Rectal smooth muscle tissue (tissue), 1 donor: Measurements from ENCODE around the gene LHX3.

Experiments used
- H3K27ac ChIP-seq: one replicate; pipeline ENCODE4 v1.7.0; 2013; ENCODE audit warnings: low read depth, low read length, inconsistent platforms
- H3K27me3 ChIP-seq: one replicate; pipeline ENCODE4 v1.7.0; 2013; ENCODE audit warnings: low read length; ENCODE audit not compliant: control insufficient read depth, insufficient read depth
- H3K36me3 ChIP-seq: one replicate; pipeline ENCODE4 v1.7.0; 2013; ENCODE audit warnings: low read length; ENCODE audit not compliant: control insufficient read depth, insufficient read depth
- H3K4me1 ChIP-seq: one replicate; pipeline ENCODE4 v1.7.0; 2013; ENCODE audit warnings: low read length; ENCODE audit not compliant: control insufficient read depth, insufficient read depth
- H3K4me3 ChIP-seq: one replicate; pipeline ENCODE4 v1.7.0; 2013; ENCODE audit warnings: low read length
- H3K9ac ChIP-seq: one replicate; pipeline ENCODE4 v1.7.0; 2013; ENCODE audit warnings: low read length

LHX3 gene

DNA sequence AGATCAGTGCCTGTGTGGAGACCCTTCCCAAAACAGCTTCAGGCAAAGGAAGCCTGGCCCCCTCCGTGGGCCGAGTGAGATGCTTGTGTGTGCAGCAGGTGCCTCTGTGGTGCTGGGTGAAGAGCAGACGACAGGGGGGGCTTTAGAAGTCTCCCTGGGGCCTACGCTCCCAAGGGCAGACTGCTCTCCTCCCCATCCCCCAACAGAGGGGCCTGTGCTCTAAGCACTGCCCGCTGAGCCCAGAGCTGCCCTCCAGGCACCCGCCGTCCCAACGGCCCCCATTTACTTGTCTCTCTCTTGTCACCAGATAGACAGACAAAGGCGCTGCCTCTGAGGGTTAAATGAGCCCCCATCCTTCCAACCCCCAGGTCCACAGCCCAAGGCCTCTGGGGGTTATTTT is 2.7 kb upstream of the LHX3 start:
- Histone ChIP-seq H3K9ac (no peak overlapping the region), H3K27ac (no peak overlapping the region), H3K36me3 (peaks cover 7% of the 10 kb centered on the region), H3K4me3 (no peak overlapping the region), H3K4me1 (no peaks in the 10 kb centered on the region), H3K27me3 (peaks cover 17% of the 10 kb centered on the region)

DNA sequence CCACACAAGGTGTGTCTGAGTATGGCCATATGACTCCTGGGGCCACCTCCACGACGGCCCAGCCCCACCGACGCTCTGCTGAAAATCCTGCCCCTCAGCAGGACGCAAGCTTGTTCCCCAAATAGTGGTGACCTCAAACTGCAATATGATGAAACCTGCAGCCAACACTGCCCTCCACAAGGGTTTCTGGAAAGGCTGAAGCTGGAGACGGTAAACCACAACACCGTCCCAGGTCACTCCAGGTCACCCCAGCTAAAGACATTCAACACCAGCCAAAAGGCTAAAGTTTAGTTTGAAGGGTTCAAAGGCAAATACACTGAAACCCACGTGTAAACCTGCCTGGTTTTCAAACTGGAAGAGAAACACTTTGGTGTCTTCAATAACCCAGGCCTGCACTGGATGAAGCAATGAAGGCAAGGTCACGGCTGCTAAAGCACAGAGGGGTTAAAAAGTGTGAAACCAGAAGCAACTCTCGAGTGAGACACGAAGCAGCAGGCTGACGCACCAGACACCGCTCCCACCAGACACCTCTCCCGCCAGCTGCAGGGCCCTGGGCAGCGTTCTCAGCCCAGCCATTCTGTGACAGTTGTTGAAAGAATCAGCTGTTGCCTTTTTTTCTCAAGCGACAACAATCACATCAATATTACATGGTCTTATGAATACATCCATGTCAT is 1.8 kb upstream of the LHX3 start:
- H3K4me3 ChIP-seq = no peak overlapping the region
- no peaks in the 10 kb centered on the region for H3K4me1 ChIP-seq
- H3K27me3 ChIP-seq = peaks cover 23% of the 10 kb centered on the region
- H3K27ac ChIP-seq = no peak overlapping the region
- H3K36me3 ChIP-seq = peaks cover 7% of the 10 kb centered on the region
- H3K9ac ChIP-seq = no peak overlapping the region

DNA sequence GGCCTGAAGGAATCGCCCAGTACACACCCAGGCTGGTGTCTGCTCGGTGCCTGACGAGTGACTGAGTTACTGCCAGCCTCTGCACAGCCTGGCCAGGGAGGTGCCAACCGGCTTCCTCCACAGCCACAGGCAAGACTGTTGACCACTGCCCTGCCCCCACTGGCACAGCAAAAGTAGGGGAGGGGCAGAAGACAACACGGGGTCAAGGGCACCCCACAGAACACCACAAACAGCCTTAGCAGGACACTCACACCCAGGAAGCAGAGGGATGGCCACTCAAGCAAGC is 722 bp upstream of the LHX3 start:
- H3K9ac ChIP-seq = no peak overlapping the region
- no peak overlapping the region for H3K4me3 ChIP-seq
- no peak overlapping the region for H3K27ac ChIP-seq
- peaks cover 33% of the 10 kb centered on the region for H3K27me3 ChIP-seq
- H3K36me3 ChIP-seq = peaks cover 7% of the 10 kb centered on the region
- no peaks in the 10 kb centered on the region for H3K4me1 ChIP-seq

DNA sequence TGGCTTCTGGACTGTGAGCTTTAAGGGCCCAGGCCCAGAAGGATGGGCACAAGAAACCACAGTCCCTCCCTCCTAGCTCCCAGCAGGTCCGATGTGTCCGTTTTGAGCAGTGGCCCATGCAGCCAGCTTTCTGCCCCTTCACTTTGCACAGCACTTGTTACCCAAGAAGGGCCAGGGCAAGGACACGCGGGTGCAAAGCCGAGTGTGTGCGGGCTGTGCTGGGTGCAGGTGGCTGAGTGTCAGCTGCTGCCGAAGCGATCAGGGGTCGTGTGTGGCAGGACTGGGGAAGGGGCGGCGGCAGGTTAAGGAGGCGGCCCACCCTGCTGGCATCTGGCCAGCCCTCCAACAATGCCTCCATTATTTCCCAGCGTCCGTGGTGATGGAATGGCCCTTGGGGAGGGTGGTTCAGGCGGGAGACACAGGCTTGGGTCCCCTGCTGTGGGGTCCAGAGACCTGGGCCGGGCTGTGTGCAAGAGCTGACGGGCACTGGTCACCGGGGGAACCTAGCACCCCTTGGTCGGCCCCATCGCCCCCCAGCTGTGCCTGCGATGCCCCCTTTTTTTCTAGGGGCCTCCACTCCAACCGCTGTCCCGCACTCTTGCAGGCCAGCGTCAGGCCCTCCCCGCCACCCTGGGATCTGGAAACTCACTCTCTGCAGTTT is 653 bp downstream of the LHX3 start:
- Histone ChIP-seq H3K4me3 (no peak overlapping the region), H3K27ac (no peak overlapping the region), H3K4me1 (no peaks in the 10 kb centered on the region), H3K27me3 (peaks cover 42% of the 10 kb centered on the region), H3K9ac (no peak overlapping the region), H3K36me3 (peaks cover 6% of the 10 kb centered on the region)

DNA sequence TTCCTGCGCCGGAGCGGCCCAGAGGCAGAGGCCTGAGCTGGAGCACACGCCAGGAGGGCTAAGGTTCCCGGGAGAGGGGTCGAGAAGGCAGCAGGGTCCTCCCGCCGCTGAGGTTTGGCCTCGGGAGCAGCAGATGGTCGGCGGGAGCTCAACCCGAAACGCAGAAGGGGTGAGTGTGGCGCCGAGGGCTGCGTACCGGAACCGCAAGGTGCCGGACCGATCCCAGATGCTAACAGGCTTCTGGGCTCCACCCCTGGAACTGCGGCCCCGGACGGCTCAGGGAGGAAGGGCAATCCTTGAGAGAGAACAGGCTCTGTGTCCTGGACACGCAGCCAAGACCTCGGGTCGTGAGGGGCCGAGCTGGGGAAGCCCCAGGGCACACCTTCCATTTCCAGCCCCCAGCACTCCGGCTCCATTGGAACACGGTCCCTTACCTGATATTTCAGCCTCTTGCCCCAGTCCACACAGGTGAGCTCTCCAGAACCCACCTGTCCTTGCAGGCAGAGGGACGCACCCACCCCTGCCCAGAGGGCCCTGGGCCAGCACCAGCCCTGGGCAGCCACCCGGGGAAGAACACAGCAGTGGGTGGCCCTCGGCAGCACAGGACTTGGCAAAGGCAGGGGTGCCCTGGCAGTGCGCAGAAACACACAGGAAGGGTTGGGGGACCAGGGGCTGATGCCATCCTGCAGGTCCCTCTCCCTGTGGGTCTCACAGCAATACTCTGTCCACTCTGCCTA is 1.4 kb downstream of the LHX3 start:
- Histone ChIP-seq H3K27me3 (peaks cover 42% of the 10 kb centered on the region), H3K4me3 (no peak overlapping the region), H3K27ac (no peak overlapping the region), H3K36me3 (peaks cover under 1% of the 10 kb centered on the region), H3K4me1 (no peaks in the 10 kb centered on the region), H3K9ac (no peak overlapping the region)

DNA sequence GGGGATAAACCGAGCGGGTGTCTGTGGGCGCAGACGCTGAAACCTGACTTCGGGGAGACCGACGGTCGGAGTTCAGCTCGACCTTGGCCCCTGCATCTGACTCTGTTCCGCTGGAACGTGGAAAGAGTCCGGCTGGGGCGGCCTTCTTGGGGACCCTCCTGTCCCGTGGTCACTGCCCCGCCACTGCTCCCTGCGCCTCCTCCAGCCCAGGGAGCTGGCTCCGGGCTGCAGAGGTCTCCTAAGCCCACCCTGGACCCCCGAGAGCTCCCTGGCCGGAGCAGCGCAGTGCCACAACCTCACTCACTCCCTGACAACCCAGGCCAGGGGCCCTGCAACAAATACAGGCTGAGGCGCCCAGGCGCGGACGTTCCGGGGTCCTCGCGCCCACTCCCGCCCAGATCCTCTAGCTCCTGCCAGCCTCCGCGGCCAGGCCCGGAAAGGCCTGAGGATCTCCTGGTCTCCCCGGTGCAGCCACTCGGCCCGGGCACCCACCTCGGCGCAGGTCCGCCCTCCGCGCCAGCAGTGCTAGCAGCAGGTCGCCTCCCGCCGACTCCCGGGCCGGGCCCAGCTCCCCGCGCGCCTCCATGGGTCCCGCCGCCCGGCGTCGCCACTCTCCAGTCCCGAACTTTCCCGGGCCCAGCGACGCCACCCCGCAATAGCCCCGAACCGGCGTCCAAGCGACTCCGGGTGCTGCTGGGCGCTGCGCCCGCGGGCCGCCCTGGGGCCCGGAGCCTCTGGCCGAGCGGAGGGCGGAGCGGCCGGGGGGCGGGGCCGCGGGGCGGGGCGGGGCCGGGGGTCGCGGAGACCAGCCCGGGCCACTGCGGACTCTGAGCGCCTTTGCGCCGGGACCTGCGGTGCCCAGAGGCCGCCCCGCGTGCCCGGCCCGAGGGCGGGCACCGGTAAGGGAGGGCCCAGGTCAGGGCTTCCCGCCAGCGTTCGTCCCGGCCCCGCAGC is 2.2 kb downstream of the LHX3 start:
- peaks cover 42% of the 10 kb centered on the region for H3K27me3 ChIP-seq
- H3K27ac ChIP-seq = no peak overlapping the region
- H3K4me3 ChIP-seq = no peak overlapping the region
- H3K4me1 ChIP-seq = no peaks in the 10 kb centered on the region
- H3K9ac ChIP-seq = no peak overlapping the region
- no peaks in the 10 kb centered on the region for H3K36me3 ChIP-seq

DNA sequence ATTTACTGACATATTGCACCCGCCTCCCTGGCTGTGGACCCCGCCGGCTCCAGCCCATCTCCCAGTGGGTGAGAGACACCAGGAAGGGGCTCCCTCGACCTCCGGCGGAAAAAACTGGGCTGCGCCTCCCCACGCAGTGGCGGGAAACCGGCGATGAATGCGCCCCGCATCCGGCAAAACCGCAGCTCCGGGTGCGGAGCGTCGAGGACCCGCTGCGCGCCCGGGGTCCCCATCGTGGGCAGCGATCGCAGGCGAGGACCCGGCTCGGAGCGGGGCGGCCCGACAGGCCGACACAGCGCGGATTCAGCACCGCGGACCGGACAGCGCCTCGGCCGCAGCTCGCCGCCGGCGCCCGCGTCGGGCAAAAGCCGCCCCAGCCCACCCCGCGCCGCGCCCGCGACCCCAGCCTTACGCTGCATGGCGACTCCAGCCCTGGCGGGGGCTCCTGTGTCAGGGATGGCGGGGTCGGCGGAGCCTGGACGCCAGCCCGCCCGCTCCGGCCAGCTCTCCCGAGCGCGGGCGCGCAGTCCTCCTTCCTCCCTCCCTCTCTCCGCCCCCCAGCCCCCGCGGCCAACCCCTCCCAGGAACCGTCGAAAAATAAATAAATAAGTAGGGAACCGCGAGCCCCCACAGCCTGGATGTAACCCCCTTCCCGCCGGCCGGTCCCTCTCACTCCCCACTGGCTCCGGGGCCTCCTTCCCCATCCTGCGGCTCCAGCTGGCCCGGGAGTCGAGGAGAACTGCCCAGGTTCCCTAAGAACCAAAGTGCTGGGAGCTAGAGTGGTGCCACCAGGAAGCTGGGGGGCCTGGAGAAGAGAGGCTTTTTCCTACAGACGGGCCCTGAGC is 3.1 kb downstream of the LHX3 start:
- no peaks in the 10 kb centered on the region for H3K4me1 ChIP-seq
- H3K9ac ChIP-seq = no peak overlapping the region
- H3K36me3 ChIP-seq = no peaks in the 10 kb centered on the region
- no peak overlapping the region for H3K27ac ChIP-seq
- H3K27me3 ChIP-seq = peaks cover 44% of the 10 kb centered on the region
- H3K4me3 ChIP-seq = no peak overlapping the region

DNA sequence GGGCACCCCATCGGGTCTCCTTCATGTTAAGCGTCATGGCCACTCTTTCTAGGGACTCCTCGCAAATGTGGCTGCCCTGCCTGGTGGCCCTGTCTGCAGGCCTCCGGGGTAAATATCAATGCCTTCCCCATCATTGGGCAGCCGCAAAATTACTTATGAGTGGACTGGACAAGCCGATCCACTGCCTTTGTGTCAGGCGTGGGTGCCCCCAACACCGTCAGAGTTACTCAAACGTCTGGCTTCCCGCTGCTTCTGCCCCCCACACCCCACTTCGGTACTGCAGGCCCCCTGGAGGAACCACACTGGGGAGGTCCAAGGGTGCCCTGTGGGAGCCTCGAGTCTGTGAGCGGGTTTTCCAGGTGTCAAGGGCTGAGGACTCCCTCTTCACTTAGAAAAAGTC is 3.8 kb downstream of the LHX3 start:
- Histone ChIP-seq H3K27ac (no peak overlapping the region), H3K27me3 (peaks cover 46% of the 10 kb centered on the region), H3K9ac (no peak overlapping the region), H3K4me3 (no peak overlapping the region), H3K36me3 (no peaks in the 10 kb centered on the region), H3K4me1 (no peaks in the 10 kb centered on the region)

DNA sequence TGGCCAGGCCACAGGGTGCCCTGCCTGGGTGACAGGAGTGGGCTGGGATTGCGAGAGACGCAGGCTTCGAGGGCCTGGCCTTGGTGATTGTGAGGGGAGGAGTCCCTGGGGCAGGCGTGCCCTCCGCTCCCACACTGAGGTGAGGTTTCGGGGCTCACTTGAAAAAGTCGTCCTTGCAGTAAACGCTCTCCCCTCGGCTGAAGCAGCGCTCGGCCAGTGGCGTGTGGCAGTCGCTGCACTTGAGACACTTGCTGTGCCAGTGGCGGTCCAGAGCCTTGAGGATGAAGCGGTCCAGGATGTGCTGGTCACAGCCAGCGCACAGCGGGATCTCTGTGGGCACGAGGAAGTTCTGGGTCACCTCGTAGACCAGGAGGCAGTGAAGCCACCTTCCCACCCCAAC is 4.5 kb downstream of the LHX3 start:
- no peaks in the 10 kb centered on the region for H3K4me1 ChIP-seq
- H3K27ac ChIP-seq = no peak overlapping the region
- no peaks in the 10 kb centered on the region for H3K36me3 ChIP-seq
- H3K4me3 ChIP-seq = no peak overlapping the region
- H3K9ac ChIP-seq = no peak overlapping the region
- H3K27me3 ChIP-seq = peaks cover 47% of the 10 kb centered on the region

DNA sequence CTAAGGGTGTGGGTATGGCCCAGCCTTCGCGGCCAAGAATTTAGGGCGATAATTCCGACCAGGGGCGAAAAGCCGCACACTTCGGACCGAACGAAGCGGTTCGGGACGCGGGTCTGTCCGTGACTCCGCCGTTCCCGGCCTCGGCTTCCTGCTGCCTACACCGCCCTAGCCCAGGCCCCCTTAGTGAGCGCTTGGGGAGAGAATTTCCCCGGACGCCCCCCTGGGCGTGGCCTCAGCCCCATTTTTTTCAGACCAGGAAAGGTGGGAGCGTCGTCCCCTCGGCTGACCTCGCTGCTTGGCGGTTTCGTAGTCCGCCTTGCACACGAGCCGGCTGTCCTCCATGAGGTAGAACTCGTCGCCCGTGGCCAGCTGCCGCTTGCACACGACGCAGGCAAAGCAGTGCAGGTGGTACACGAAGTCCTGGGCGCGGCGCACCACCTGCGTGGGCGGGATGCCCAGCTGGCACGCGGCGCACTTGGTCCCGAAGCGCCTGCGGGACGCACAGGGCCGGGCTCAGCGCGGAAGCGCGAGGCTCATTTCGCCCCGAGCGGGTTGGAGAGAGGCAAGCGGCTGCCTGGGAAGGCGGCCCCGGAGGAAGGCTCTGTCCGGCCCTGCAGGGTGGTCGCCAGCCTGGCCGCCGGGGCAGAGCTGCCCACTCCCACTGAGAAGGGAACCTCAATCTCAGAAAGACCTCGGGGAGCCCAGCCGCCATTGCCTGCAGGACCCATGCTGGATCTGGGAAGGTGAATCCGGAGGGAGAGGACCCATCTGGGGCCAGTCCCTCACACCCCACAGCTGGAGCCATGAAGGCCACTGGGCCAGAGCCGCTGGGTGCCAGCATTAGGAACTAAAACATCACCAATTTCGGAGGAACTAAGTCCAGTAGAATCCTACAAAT is 5.3 kb downstream of the LHX3 start:
- H3K27me3 ChIP-seq = peaks cover 48% of the 10 kb centered on the region
- H3K9ac ChIP-seq = no peak overlapping the region
- H3K4me1 ChIP-seq = no peaks in the 10 kb centered on the region
- no peaks in the 10 kb centered on the region for H3K36me3 ChIP-seq
- no peak overlapping the region for H3K4me3 ChIP-seq
- no peak overlapping the region for H3K27ac ChIP-seq

DNA sequence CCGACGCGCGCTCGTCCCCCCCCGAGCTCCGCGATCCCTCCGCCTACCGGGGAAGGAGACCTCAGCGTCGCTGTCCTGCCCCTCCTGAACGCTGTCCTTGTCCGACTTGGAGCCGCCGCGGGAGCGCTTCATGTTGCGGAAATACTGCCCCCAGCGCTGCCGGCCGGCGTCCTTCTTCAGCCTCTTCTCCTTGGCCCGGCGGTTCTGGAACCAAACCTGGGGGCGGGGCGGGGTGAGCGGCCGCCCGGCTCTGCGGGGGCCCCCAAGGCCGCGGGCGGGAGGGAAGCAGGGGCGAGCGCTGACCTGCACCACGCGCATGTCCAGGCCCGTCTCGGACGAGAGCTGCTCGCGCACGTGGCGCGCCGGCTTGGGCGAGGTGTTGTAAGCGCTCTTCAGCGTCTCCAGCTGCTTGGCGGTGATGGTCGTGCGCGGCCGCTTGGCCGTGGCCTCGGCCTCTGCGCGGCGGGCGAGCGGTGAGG is 6.3 kb downstream of the LHX3 start:
- no peak overlapping the region for H3K9ac ChIP-seq
- H3K27ac ChIP-seq = no peak overlapping the region
- H3K36me3 ChIP-seq = no peaks in the 10 kb centered on the region
- H3K27me3 ChIP-seq = peaks cover 43% of the 10 kb centered on the region
- H3K4me3 ChIP-seq = no peak overlapping the region
- H3K4me1 ChIP-seq = no peaks in the 10 kb centered on the region
